Epithelial cell of proximal tubule (primary cell): Measurements from ENCODE around the gene PROK1. TPM values are rescaled to one million over a fixed set of nuclear protein-coding genes. Genes with fewer than 3 reads are reported as not detected.
A peak's percentile ranks its signal among the peaks of the same experiment; 100 is the strongest.
"Not testable (repeated sequence)": the region's sequence is repeated elsewhere in the genome, so short reads cannot be mapped to it uniquely, and the experiment has no call there.

Source experiments
- DNase-seq: peaks from one replicate; pipeline ENCODE4 v3.0.0-alpha.2; 2011; ENCODE audit warnings: low read depth
- H3K4me3 ChIP-seq: 2 replicates; pipeline ENCODE4 v1.5.1; 2011; ENCODE audit warnings: low read depth, mild to moderate bottlenecking, low read length
- CTCF ChIP-seq: conservative IDR thresholded peaks from 2 replicates; pipeline ENCODE4 v1.5.1; 2012; ENCODE audit warnings: low read depth, mild to moderate bottlenecking, low read length
- total RNA-seq: library from RNA; depleted of rRNA; stranded (reverse); fragments of >200 nt; gene quantifications from 2 replicates; pipeline ENCODE4 v1.2.3, GENCODE V29; 2015

The PROK1 gene
- total RNA-seq, 1 donor from 2014 or later: not detected

GRCh38 chr1:110433803-110434202, 17.1 kb upstream of the PROK1 start:
- TF ChIP-seq CTCF: peak; percentile 68
- peak; percentile 51 for DNase-seq
- no peak overlapping the region for H3K4me3 ChIP-seq

GRCh38 chr1:110434946-110435345, 16.0 kb upstream of the PROK1 start:
- no peak overlapping the region for H3K4me3 ChIP-seq
- no peak for TF ChIP-seq CTCF
- no peak for DNase-seq

GRCh38 chr1:110436635-110437034, 14.3 kb upstream of the PROK1 start:
- no peak for TF ChIP-seq CTCF
- H3K4me3 ChIP-seq: no peak overlapping the region
- no peak for DNase-seq

- not testable (repeated sequence) for DNase-seq, H3K4me3 ChIP-seq
Observed at GRCh38 chr1:110437645-110438299, 13.2 kb upstream of the PROK1 start.

- no peak for DNase-seq
- H3K4me3 ChIP-seq: no peak overlapping the region
- no peak for TF ChIP-seq CTCF
Observed at GRCh38 chr1:110438893-110439292, 12.1 kb upstream of the PROK1 start.

GRCh38 chr1:110439873-110440272, 11.1 kb upstream of the PROK1 start:
- not testable (repeated sequence) for H3K4me3 ChIP-seq, DNase-seq

- no peak for TF ChIP-seq CTCF
- no peak overlapping the region for H3K4me3 ChIP-seq
- no peak for DNase-seq
Observed at GRCh38 chr1:110440877-110441276, 10.1 kb upstream of the PROK1 start.

- no peak for DNase-seq
- TF ChIP-seq CTCF: no peak
- H3K4me3 ChIP-seq: no peak overlapping the region
Observed at GRCh38 chr1:110441888-110442287, 9.1 kb upstream of the PROK1 start.
